GM23248 (cell line): ENCODE data around the gene STON2.

Experiments used
- EZH2 ChIP-seq: fragments of 200-600 bp; sonication (generic); IDR thresholded peaks from 2 replicates; pipeline ENCODE4 v1.6.1; 2018; ENCODE audit warnings: antibody characterized with exemption, mild to moderate bottlenecking; ENCODE audit not compliant: insufficient read depth, poor library complexity, severe bottlenecking
- EZH2phosphoT487 ChIP-seq: fragments of 200-600 bp; sonication (generic); IDR thresholded peaks from 2 replicates; pipeline ENCODE4 v1.6.1; 2018; ENCODE audit warnings: antibody characterized with exemption, moderate library complexity, mild to moderate bottlenecking, low read depth; ENCODE audit not compliant: insufficient read depth

- TF ChIP-seq EZH2 (no peak), EZH2phosphoT487 (no peak)
These were observed 94.4 kb downstream of the STON2 start for GRCh38 chr14:81305743-81306142.
